ENCODE data around the gene SMARCD1. TPM values are rescaled to one million over a fixed set of nuclear protein-coding genes. Genes with fewer than 3 reads are reported as not detected.

The SMARCD1 gene
- total RNA-seq, 6 donors from 2014 or later = 44.6 to 76.2 (median 51.0) TPM

DNA sequence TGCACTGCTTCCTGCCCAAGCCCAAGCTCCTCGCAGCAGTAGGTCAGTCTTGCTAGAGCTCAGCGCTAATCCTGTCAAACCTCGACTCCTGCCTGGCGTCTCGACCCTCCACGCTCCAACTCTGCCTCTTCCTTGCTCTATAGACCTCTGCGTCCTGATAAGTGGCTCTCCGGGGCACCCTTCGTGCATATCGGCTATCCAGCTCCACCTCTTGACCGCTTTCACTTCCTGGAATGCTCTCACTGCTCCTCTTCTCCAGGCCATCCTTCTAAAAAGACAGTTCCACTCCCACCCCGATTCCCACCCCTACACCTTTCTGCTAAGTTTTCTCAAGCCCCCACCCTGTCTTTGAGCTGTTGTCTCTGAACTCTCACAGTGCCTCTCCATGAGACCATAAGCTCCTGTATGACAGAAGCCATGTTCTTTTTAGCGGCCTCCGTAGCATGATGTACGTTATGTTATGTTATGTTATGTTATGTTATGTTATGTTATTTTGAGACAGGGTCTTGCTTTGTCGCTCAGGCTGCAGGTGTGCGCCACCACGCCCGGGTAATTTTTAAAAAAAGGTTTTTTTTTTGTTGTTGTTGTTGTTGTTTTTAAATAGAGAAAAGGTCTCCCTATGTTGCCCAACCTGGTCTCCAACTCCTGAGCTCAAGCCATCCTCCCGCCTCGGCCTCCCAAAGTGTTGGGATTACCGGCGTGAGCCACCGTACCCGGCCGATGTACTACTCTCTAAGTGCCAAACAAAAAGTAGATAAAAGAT is 27.5 kb downstream of the SMARCD1 start:
- WGBS, 2 donors = 21 to 23% methylated on average over 26 of the region's 26 CpGs
- DNase-seq (peak in 1 of 2 donors; percentile 62), ATAC-seq (ENCODE audit: low FRiP score in 2 of 2) (peak in 1 of 2 donors; percentile 32)
- H3K27me3 ChIP-seq = no peaks in the 10 kb centered on the region
- TF ChIP-seq, protein P1, sequence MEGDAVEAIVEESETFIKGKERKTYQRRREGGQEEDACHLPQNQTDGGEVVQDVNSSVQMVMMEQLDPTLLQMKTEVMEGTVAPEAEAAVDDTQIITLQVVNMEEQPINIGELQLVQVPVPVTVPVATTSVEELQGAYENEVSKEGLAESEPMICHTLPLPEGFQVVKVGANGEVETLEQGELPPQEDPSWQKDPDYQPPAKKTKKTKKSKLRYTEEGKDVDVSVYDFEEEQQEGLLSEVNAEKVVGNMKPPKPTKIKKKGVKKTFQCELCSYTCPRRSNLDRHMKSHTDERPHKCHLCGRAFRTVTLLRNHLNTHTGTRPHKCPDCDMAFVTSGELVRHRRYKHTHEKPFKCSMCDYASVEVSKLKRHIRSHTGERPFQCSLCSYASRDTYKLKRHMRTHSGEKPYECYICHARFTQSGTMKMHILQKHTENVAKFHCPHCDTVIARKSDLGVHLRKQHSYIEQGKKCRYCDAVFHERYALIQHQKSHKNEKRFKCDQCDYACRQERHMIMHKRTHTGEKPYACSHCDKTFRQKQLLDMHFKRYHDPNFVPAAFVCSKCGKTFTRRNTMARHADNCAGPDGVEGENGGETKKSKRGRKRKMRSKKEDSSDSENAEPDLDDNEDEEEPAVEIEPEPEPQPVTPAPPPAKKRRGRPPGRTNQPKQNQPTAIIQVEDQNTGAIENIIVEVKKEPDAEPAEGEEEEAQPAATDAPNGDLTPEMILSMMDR (IDR thresholded peaks at IDR 0.05) = no peak
- TF ChIP-seq POLR2AphosphoS5 (IDR thresholded peaks at IDR 0.05) (no peak), POLR2A (IDR thresholded peaks at IDR 0.05) (peak in 1 of 4 donors; percentile 9), EP300 (IDR thresholded peaks at IDR 0.05) (no peak)
- H3K27ac ChIP-seq = peak overlapping the region; percentile 92 to 97 (median 95)
- H3K4me3 ChIP-seq = peak overlapping the region; percentile 76 to 98 (median 96)
- H3K36me3 ChIP-seq = peaks cover 0 to 15% (median 5%) of the 10 kb centered on the region in 4 donors
- peaks cover 40 to 55% (median 45%) of the 10 kb centered on the region in 4 donors for H3K4me1 ChIP-seq
- H3K9me3 ChIP-seq = no peaks in the 10 kb centered on the region

- DNase-seq = peak in 1 of 2 donors; percentile 83
- no peaks in the 10 kb centered on the region for H3K9me3 ChIP-seq
- H3K4me1 ChIP-seq = peaks cover 21 to 38% (median 24%) of the 10 kb centered on the region in 4 donors
- H3K36me3 ChIP-seq = peaks cover 8 to 49% (median 23%) of the 10 kb centered on the region in 4 donors
- TF ChIP-seq POLR2AphosphoS5 (IDR thresholded peaks at IDR 0.05) = peak; percentile 21 to 37
- TF ChIP-seq POLR2A (IDR thresholded peaks at IDR 0.05) = no peak
- TF ChIP-seq, protein P1 (IDR thresholded peaks at IDR 0.05) = no peak
- peak in 1 of 4 donors; percentile 22 for TF ChIP-seq EP300 (IDR thresholded peaks at IDR 0.05)
- 68 to 79% methylated on average over 6 of the region's 6 CpGs for WGBS, 2 donors
- peak; percentile 31 to 77 for ATAC-seq (ENCODE audit: low FRiP score in 2 of 2)
- no peaks in the 10 kb centered on the region for H3K27me3 ChIP-seq
- no peak overlapping the region for H3K4me3 ChIP-seq
- H3K27ac ChIP-seq = peak overlapping the region in 3 of 4 donors; percentile 30 to 44 (median 35)
Observed at GRCh38 chr12:50117057-50117622, 32.0 kb downstream of the SMARCD1 start.

DNA sequence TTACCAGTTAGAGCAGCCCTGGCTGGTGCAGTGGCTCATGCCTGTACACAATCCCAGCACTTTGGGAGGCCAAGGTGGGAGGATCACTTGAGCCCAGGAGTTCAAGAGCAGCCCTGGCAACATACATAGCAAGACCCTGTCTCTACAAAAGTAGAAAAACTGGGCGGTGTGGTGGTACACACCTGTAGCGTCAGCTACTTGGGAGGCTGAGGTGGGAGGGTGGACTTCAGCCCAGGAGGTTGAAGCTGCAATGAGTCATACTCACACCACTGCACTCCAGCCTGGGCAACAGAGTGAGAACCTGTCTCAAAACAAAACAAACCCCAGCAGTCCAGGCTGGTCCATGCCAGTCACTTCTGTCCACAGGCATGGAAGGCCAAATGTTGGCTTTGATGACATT is 34.2 kb downstream of the SMARCD1 start:
- no peak overlapping the region for H3K4me3 ChIP-seq
- H3K36me3 ChIP-seq = peaks cover 8 to 68% (median 30%) of the 10 kb centered on the region in 4 donors
- TF ChIP-seq, protein P1 (IDR thresholded peaks at IDR 0.05) = no peak
- TF ChIP-seq POLR2A (IDR thresholded peaks at IDR 0.05) (no peak), POLR2AphosphoS5 (IDR thresholded peaks at IDR 0.05) (no peak), EP300 (IDR thresholded peaks at IDR 0.05) (no peak)
- H3K27me3 ChIP-seq = no peaks in the 10 kb centered on the region
- ATAC-seq (ENCODE audit: low FRiP score in 2 of 2) (no peak), DNase-seq (no peak)
- no peaks in the 10 kb centered on the region for H3K9me3 ChIP-seq
- peaks cover 6 to 22% (median 7%) of the 10 kb centered on the region in 4 donors for H3K4me1 ChIP-seq
- H3K27ac ChIP-seq = no peak overlapping the region
- 100% methylated on average over 2 of the region's 2 CpGs for WGBS, 2 donors

- WGBS, 2 donors = 95 to 96% methylated on average over 3 of the region's 3 CpGs
- peaks cover 8 to 64% (median 33%) of the 10 kb centered on the region in 4 donors for H3K36me3 ChIP-seq
- ATAC-seq (ENCODE audit: low FRiP score in 2 of 2) = no peak
- H3K27me3 ChIP-seq = no peaks in the 10 kb centered on the region
- TF ChIP-seq EP300 (IDR thresholded peaks at IDR 0.05) (no peak), POLR2AphosphoS5 (IDR thresholded peaks at IDR 0.05) (no peak), POLR2A (IDR thresholded peaks at IDR 0.05) (no peak)
- TF ChIP-seq, protein P1 (IDR thresholded peaks at IDR 0.05) = no peak
- H3K9me3 ChIP-seq = no peaks in the 10 kb centered on the region
- H3K4me3 ChIP-seq = no peak overlapping the region
- no peak overlapping the region for H3K27ac ChIP-seq
- H3K4me1 ChIP-seq = peaks cover 10 to 24% (median 11%) of the 10 kb centered on the region in 4 donors
- DNase-seq = no peak
Observed at GRCh38 chr12:50120521-50120920, 35.4 kb downstream of the SMARCD1 start.

All from upper lobe of left lung (tissue), 6 donors.